Vagina (tissue), 2 donors: ENCODE measurements around the gene DPYSL4. TPM values are rescaled to one million over a fixed set of nuclear protein-coding genes. Genes with fewer than 3 reads are reported as not detected.

Source experiments
- DNase-seq, 2 donors: peaks; one replicate each; pipeline ENCODE4 v3.0.0-alpha.2; 2017; ENCODE audit errors: extremely low spot score in 2 of 2
- H3K27ac ChIP-seq: fragments of 200-600 bp; sonication (generic); one replicate; pipeline ENCODE4 v1.5.1; 2019
- H3K27me3 ChIP-seq: fragments of 200-600 bp; sonication (generic); one replicate; pipeline ENCODE4 v1.5.1; 2019
- H3K36me3 ChIP-seq, 2 donors: fragments of 200-600 bp; sonication (generic); one replicate each; pipeline ENCODE4 v1.5.1; 2017 to 2019
- H3K4me1 ChIP-seq: fragments of 200-600 bp; sonication (generic); one replicate; pipeline ENCODE4 v1.5.1; 2019
- H3K4me3 ChIP-seq, 2 donors: fragments of 200-600 bp; sonication (generic); 1 replicate in 1 of 2; 2 replicates in 1 of 2; pipeline ENCODE4 v1.5.1; 2016 to 2019
- H3K9me3 ChIP-seq: fragments of 200-600 bp; sonication (generic); one replicate; pipeline ENCODE4 v1.5.1; 2019
- POLR2A ChIP-seq, 2 donors: fragments of 450-650 bp; IDR thresholded peaks; one replicate each; pipeline ENCODE4 v1.6.1; 2017; ENCODE audit warnings: antibody characterized with exemption in 2 of 2, mild to moderate bottlenecking in 2 of 2, moderate library complexity in 2 of 2
- POLR2AphosphoS5 ChIP-seq, 2 donors: sonication (generic); formaldehyde crosslinking; IDR thresholded peaks; one replicate each; pipeline ENCODE4 v1.9.0; 2017; ENCODE audit warnings: antibody characterized with exemption in 2 of 2, mild to moderate bottlenecking in 2 of 2, low read depth in 1 of 2; ENCODE audit not compliant: insufficient read depth in 1 of 2
- intact Hi-C: fragments of 100-400 bp; cut with DNase I; formaldehyde crosslinking; loops from one replicate; pipeline ENCODE4 v1.15.1; 2023
- total RNA-seq: library from RNA; depleted of rRNA; stranded (reverse); fragments of >200 nt; gene quantifications from one replicate; pipeline ENCODE4 v1.2.3, GENCODE V29; 2016
- TF ChIP-seq, protein P1 (sequence below), 3 experiments: fragments of 450-650 bp in 2 of 3; fragments of 200-600 bp in 1 of 3; sonication (generic) in 1 of 3; IDR thresholded peaks; one replicate each; pipeline ENCODE4 v1.5.1; 2017 to 2019; ENCODE audit warnings: antibody characterized with exemption in 3 of 3, mild to moderate bottlenecking in 2 of 3, moderate library complexity in 2 of 3

The DPYSL4 gene
- total RNA-seq, 1 donor from 2014 or later = 0.49 TPM

DNA sequence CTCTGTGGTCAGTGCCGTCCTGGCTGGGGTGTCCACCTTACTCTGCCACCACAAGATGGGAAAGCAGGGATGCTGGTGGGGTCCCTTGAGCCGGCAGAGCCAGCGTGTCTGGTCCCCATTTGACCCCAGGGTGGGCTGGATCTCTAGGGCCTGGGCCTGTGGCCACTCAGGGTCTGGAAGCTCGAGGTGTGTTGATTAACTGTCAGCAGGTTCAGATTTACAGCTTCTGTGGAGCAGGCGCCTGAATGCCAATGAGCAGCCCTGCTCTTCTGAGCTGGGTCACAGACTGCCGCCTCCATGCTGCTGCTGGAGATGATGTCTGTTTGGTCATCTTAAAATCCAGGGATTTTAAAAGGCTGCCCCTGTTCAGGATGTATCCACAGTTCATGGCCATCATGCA lies 11.3 kb upstream of the DPYSL4 start:
- Histone ChIP-seq H3K9me3 (no peaks in the 10 kb centered on the region), H3K27me3 (no peaks in the 10 kb centered on the region), H3K36me3 (no peaks in the 10 kb centered on the region), H3K4me1 (no peaks in the 10 kb centered on the region), H3K27ac (no peak overlapping the region), H3K4me3 (no peak overlapping the region)
- intact Hi-C loops = no loop called here
- DNase-seq = no peak
- TF ChIP-seq POLR2AphosphoS5 (IDR thresholded peaks at IDR 0.05; ENCODE audit: insufficient read depth in 1 of 2, low read depth in 1 of 2) = no peak
- TF ChIP-seq POLR2A (IDR thresholded peaks at IDR 0.05) = no peak
- TF ChIP-seq, protein P1, sequence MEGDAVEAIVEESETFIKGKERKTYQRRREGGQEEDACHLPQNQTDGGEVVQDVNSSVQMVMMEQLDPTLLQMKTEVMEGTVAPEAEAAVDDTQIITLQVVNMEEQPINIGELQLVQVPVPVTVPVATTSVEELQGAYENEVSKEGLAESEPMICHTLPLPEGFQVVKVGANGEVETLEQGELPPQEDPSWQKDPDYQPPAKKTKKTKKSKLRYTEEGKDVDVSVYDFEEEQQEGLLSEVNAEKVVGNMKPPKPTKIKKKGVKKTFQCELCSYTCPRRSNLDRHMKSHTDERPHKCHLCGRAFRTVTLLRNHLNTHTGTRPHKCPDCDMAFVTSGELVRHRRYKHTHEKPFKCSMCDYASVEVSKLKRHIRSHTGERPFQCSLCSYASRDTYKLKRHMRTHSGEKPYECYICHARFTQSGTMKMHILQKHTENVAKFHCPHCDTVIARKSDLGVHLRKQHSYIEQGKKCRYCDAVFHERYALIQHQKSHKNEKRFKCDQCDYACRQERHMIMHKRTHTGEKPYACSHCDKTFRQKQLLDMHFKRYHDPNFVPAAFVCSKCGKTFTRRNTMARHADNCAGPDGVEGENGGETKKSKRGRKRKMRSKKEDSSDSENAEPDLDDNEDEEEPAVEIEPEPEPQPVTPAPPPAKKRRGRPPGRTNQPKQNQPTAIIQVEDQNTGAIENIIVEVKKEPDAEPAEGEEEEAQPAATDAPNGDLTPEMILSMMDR (IDR thresholded peaks at IDR 0.05) = no peak

DNA sequence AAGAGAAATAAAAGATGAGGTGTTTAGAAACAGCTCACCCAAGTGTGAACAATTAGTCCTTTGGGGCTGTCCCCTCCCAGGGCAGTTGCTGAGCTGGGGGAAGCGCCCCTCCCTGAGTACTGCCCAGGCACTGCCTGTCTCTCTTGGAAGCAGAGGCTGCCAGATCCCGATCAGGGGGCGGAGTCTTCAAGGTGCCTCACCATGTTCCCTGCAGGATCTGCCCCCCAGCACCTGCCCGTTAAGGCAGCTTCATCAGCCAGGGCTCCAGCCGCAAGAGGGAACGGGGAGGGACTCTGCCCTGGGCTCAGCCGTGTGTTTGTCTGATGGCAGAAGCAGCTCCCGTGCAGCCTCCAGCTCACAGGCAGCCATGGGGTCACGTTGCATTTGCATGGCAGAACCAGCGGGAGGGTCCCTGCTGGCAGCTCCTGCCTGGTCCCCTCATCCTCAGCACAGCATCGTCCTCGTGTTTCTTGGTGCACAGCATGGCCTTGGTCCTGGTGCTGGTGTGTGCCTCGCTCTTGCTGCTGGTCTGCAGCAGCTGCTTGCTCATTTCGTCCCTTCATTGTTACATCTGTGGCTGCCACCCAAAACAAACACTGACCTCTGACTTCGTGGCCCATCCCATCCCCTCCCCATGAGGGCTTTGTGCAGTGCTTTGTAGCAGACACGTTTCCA lies 10.7 kb upstream of the DPYSL4 start:
- TF ChIP-seq POLR2A (IDR thresholded peaks at IDR 0.05) = no peak
- TF ChIP-seq, protein P1 (IDR thresholded peaks at IDR 0.05) = no peak
- no peak for TF ChIP-seq POLR2AphosphoS5 (IDR thresholded peaks at IDR 0.05; ENCODE audit: insufficient read depth in 1 of 2, low read depth in 1 of 2)
- intact Hi-C loops = no loop called here
- H3K4me1 ChIP-seq = no peaks in the 10 kb centered on the region
- no peak overlapping the region for H3K27ac ChIP-seq
- no peak for DNase-seq
- H3K27me3 ChIP-seq = no peaks in the 10 kb centered on the region
- no peaks in the 10 kb centered on the region for H3K9me3 ChIP-seq
- H3K4me3 ChIP-seq = no peak overlapping the region
- no peaks in the 10 kb centered on the region for H3K36me3 ChIP-seq

DNA sequence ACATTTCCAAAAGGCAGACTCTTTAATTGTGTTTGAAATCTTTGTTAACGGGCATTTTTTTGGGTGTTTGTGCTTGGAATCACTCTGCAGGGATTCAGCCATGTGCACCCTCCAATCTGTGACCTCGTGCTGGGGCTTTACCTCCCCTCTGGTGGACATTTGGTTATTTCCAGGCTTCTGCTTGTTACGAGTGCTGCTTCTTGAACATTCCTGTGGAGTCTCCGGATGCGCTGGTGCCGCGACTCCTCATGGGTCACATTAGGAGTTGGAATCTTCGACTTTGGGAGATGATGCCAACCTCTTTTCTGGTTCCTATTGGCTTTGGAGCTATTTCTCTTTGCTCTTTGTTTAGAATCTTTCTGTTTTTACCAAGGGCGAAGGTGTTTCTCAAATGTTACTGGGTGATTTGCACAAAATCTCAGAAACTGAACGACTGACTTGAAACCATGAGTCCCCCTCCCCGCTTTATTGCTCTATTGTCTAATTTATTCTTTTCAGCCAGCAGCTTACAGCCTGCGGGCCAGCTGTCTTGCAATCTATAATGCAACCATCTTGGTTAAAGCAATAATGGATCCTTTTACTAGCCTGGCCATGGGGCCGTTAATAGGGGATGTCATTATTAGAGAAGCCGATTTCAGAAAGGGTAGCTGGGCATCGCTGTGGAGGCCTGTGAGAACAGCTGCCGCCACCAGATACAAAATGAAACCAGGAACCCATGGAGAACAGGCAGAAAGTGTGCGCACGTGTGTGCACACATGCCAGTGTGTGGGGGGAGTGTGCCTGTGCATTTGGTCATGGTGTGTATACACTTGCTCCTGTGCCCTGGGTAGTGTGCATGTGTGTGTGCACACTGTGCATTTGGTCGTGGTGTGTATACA lies 9.9 kb upstream of the DPYSL4 start:
- no peaks in the 10 kb centered on the region for H3K27me3 ChIP-seq
- no peak overlapping the region for H3K27ac ChIP-seq
- DNase-seq = no peak
- H3K4me1 ChIP-seq = no peaks in the 10 kb centered on the region
- no peaks in the 10 kb centered on the region for H3K36me3 ChIP-seq
- intact Hi-C loops = no loop called here
- no peak for TF ChIP-seq POLR2A (IDR thresholded peaks at IDR 0.05)
- TF ChIP-seq, protein P1 (IDR thresholded peaks at IDR 0.05) = no peak
- TF ChIP-seq POLR2AphosphoS5 (IDR thresholded peaks at IDR 0.05; ENCODE audit: insufficient read depth in 1 of 2, low read depth in 1 of 2) = no peak
- H3K9me3 ChIP-seq = no peaks in the 10 kb centered on the region
- H3K4me3 ChIP-seq = no peak overlapping the region

DNA sequence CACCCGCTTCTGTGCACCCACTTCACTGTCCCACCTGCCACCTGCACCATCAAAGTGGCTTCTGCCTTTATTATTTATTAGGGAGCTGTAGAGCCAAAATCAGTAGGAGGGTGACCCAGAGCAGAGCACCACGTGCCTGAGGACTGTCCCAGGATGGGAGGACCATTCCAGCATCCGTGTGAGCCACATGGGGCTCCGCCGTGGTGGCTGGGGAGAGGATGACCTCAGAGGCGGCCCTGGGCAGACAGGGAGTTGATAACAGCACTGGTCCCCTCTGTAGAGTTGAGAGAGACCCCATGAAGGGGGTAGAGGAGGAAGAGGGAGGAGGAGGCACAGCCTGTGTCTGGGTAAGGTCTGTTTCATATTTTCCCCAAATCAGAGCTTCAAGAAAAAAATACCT lies 8.7 kb upstream of the DPYSL4 start:
- DNase-seq = no peak
- H3K4me3 ChIP-seq = no peak overlapping the region
- H3K27me3 ChIP-seq = no peaks in the 10 kb centered on the region
- H3K27ac ChIP-seq = no peak overlapping the region
- H3K4me1 ChIP-seq = no peaks in the 10 kb centered on the region
- H3K36me3 ChIP-seq = no peaks in the 10 kb centered on the region
- TF ChIP-seq POLR2AphosphoS5 (IDR thresholded peaks at IDR 0.05; ENCODE audit: insufficient read depth in 1 of 2, low read depth in 1 of 2) = no peak
- TF ChIP-seq POLR2A (IDR thresholded peaks at IDR 0.05) = no peak
- TF ChIP-seq, protein P1 (IDR thresholded peaks at IDR 0.05) = no peak
- no peaks in the 10 kb centered on the region for H3K9me3 ChIP-seq
- intact Hi-C loops = no loop called here
